SU-DHL-6 (cell line): ENCODE data around the gene HPCAL4.

ENCODE experiments used
- EZH2phosphoT487 ChIP-seq: fragments of 200-600 bp; sonication (generic), shearing (Covaris generic); conservative IDR thresholded peaks from 2 replicates; pipeline ENCODE4 v1.6.1; 2018; ENCODE audit warnings: mild to moderate bottlenecking, antibody characterized with exemption, low read length, moderate library complexity, mixed read lengths
- TF ChIP-seq, protein P1 (sequence below): fragments of 200-600 bp; sonication (generic); IDR thresholded peaks from one replicate; pipeline ENCODE4 v1.5.1; 2017; ENCODE audit warnings: antibody characterized with exemption, mild to moderate bottlenecking, low read length, moderate library complexity; ENCODE audit not compliant: insufficient read depth, poor library complexity, severe bottlenecking

DNA sequence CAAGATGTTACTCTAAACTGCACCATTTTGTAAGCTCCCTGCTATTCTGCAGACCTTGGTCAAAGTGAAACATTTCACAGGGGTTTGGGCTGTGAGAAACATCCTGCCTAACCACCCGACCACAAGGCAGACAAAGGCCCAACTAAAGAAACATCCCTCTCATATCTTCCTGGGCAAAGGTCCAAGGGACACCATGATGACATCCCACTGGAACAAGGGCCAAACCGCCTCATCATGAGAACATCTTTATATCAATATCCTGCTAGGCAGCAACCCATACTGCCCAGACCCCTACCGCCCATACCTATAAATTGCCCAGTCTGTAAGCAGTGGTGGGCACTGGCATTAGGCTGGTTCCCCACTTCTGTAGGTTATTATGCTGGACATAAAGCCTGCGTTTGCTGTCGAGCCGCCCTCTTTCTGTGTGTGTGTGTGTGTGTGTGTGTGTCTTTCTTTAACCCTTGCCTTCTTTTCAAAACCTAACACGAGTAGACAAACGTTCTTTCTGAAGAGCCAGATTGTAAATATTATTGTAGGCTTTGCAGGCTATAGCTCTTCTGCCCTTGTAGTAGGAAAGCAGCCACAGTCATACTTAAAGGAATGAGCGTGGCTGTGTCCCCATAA lies 46.4 kb upstream of the HPCAL4 start:
- TF ChIP-seq, protein P1, sequence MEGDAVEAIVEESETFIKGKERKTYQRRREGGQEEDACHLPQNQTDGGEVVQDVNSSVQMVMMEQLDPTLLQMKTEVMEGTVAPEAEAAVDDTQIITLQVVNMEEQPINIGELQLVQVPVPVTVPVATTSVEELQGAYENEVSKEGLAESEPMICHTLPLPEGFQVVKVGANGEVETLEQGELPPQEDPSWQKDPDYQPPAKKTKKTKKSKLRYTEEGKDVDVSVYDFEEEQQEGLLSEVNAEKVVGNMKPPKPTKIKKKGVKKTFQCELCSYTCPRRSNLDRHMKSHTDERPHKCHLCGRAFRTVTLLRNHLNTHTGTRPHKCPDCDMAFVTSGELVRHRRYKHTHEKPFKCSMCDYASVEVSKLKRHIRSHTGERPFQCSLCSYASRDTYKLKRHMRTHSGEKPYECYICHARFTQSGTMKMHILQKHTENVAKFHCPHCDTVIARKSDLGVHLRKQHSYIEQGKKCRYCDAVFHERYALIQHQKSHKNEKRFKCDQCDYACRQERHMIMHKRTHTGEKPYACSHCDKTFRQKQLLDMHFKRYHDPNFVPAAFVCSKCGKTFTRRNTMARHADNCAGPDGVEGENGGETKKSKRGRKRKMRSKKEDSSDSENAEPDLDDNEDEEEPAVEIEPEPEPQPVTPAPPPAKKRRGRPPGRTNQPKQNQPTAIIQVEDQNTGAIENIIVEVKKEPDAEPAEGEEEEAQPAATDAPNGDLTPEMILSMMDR, result no peak
- no peak for TF ChIP-seq EZH2phosphoT487
